ENCODE results near the gene IL16.

Gene IL16

DNA sequence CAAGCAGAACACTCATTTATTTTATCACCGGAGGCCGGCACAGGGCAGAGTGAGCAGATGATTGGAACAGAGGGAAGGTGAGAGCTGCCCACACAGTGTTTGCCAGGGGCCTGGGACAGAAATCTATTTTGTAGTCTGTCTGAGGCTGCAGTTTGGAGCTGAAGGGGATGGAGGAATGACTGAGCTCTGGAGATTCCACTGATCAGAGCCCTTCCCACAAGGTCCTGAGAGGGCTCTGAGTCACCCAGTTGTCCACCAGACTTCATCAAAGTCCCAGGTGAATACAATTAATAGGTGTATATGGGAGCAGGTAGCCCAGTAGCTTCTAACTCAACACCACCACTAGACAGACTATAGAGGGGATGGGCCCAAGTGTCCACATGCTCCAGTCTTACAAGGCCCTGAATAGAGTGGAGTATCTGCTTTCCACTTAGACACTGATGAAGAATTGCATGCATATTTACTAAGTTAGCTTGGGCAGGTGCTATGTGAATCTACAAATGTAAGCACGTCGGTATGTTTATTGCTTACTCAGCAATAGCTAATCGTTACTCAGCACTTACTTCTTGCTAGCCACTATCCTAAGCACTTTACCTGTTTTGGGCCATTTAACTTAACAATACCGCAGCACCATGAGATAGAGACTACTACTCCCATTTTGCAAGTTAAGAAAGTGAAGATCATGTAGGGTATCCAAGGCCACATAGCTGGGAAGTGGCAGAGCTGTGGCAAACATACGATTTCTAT, 130.0 kb downstream of the IL16 start:
- TF ChIP-seq SIN3A (IDR thresholded peaks at IDR 0.05; ENCODE audit: borderline replicate concordance, insufficient read depth, low read length): no peak
- TF ChIP-seq FOXP2 (optimal IDR thresholded peaks at IDR 0.05; ENCODE audit: borderline replicate concordance, extremely low read depth, extremely low read length, insufficient read depth): no peak
- no peak for TF ChIP-seq TAF1 (IDR thresholded peaks at IDR 0.05; ENCODE audit: borderline replicate concordance, insufficient read depth, low read length)
- no peak for TF ChIP-seq POLR2AphosphoS5 (IDR thresholded peaks at IDR 0.05; ENCODE audit: low read depth, low read length)
- TF ChIP-seq, protein P1, sequence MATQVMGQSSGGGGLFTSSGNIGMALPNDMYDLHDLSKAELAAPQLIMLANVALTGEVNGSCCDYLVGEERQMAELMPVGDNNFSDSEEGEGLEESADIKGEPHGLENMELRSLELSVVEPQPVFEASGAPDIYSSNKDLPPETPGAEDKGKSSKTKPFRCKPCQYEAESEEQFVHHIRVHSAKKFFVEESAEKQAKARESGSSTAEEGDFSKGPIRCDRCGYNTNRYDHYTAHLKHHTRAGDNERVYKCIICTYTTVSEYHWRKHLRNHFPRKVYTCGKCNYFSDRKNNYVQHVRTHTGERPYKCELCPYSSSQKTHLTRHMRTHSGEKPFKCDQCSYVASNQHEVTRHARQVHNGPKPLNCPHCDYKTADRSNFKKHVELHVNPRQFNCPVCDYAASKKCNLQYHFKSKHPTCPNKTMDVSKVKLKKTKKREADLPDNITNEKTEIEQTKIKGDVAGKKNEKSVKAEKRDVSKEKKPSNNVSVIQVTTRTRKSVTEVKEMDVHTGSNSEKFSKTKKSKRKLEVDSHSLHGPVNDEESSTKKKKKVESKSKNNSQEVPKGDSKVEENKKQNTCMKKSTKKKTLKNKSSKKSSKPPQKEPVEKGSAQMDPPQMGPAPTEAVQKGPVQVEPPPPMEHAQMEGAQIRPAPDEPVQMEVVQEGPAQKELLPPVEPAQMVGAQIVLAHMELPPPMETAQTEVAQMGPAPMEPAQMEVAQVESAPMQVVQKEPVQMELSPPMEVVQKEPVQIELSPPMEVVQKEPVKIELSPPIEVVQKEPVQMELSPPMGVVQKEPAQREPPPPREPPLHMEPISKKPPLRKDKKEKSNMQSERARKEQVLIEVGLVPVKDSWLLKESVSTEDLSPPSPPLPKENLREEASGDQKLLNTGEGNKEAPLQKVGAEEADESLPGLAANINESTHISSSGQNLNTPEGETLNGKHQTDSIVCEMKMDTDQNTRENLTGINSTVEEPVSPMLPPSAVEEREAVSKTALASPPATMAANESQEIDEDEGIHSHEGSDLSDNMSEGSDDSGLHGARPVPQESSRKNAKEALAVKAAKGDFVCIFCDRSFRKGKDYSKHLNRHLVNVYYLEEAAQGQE (IDR thresholded peaks at IDR 0.05; ENCODE audit: insufficient read depth in 1 of 2, low read depth in 2 of 2, low read length in 2 of 2): no peak

DNA sequence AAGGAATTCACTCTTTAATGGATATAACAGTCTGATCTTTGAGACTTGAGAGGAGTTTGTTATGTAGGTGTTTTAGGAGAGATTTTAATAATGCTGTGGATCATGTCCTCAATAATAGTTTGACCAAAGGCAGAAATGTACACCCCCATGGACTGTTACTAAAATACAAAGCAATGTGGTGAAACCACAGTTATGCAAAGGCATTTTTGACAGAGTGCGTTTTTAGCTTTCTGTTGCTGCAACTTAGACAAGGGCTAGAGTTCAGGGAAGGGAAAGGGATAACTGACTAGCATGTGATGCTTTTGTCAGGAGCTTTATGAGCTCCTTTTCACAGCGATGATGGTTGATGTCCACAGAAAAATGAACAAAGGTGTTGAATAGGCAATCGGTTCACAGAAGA, 130.8 kb downstream of the IL16 start:
- TF ChIP-seq FOXP2 (optimal IDR thresholded peaks at IDR 0.05; ENCODE audit: borderline replicate concordance, extremely low read depth, extremely low read length, insufficient read depth): no peak
- no peak for TF ChIP-seq SIN3A (IDR thresholded peaks at IDR 0.05; ENCODE audit: borderline replicate concordance, insufficient read depth, low read length)
- TF ChIP-seq TAF1 (IDR thresholded peaks at IDR 0.05; ENCODE audit: borderline replicate concordance, insufficient read depth, low read length): no peak
- TF ChIP-seq, protein P1 (IDR thresholded peaks at IDR 0.05; ENCODE audit: insufficient read depth in 1 of 2, low read depth in 2 of 2, low read length in 2 of 2): no peak
- no peak for TF ChIP-seq POLR2AphosphoS5 (IDR thresholded peaks at IDR 0.05; ENCODE audit: low read depth, low read length)

DNA sequence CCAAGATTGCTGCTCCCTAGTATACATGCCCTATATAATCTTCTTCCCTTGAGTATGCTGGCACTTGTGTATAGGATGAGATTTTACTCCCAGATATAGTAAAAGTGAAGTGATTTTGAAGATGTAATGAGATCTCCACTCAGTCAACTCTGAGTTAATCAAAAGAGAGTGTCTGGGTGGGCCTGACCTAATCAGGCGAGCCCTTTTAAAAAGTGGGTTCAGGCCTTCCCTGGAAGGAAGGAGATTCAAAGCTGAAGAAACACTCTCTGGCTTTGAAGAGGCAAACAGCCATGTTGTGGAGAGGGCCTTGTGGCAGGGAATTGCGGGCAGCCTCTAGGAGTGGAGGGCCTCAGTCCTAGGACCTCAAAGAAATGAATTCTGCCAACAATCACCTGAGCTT, 132.8 kb downstream of the IL16 start:
- TF ChIP-seq, protein P1 (IDR thresholded peaks at IDR 0.05; ENCODE audit: insufficient read depth in 1 of 2, low read depth in 2 of 2, low read length in 2 of 2): no peak
- TF ChIP-seq SIN3A (IDR thresholded peaks at IDR 0.05; ENCODE audit: borderline replicate concordance, insufficient read depth, low read length): no peak

DNA sequence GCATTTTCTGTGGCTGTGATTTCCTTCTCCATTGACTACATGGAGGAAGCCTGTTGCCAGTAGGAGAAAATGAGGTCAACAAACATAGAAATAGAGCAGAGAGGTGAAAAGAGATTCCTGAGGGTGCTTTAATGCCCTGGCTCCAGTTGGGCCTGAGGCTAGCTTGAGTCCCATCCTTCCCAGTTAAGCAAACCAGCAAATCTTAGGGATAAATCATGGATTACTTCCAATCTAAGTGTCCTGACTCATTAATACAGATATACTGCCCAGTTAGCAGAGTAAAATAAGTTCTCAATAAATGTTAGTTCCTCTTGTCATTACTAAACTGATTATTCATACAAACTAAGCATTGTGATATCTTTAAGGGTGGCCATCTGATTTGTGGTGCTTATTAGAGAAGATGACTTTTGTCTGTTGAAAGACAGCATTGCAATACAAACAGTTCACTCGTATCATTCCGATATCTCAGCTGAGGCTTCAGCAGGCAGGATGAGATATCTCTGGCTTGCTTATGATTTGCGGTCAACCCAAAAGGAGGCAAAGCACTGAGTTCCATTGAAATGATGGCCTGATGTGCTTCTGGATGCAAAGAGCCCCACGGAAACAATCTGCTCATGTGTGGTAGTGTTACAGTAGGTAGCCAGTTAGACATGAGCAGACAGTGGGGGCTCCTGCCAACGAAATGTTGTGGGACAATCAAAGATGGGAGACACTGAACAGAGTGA, 133.8 kb downstream of the IL16 start:
- no peak for TF ChIP-seq FOXP2 (optimal IDR thresholded peaks at IDR 0.05; ENCODE audit: borderline replicate concordance, extremely low read depth, extremely low read length, insufficient read depth)
- TF ChIP-seq TAF1 (IDR thresholded peaks at IDR 0.05; ENCODE audit: borderline replicate concordance, insufficient read depth, low read length): no peak
- TF ChIP-seq SIN3A (IDR thresholded peaks at IDR 0.05; ENCODE audit: borderline replicate concordance, insufficient read depth, low read length): no peak
- TF ChIP-seq POLR2AphosphoS5 (IDR thresholded peaks at IDR 0.05; ENCODE audit: low read depth, low read length): no peak
- TF ChIP-seq, protein P1 (IDR thresholded peaks at IDR 0.05; ENCODE audit: insufficient read depth in 1 of 2, low read depth in 2 of 2, low read length in 2 of 2): no peak
